GM21786 (cell line): ENCODE data around the gene NGF.

Experiments
- ATAC-seq: cut with Tn5 transposase; IDR thresholded peaks from one replicate; pipeline ENCODE4 v1.9.1; 2021; ENCODE audit not compliant: unreplicated experiment

Gene NGF

DNA sequence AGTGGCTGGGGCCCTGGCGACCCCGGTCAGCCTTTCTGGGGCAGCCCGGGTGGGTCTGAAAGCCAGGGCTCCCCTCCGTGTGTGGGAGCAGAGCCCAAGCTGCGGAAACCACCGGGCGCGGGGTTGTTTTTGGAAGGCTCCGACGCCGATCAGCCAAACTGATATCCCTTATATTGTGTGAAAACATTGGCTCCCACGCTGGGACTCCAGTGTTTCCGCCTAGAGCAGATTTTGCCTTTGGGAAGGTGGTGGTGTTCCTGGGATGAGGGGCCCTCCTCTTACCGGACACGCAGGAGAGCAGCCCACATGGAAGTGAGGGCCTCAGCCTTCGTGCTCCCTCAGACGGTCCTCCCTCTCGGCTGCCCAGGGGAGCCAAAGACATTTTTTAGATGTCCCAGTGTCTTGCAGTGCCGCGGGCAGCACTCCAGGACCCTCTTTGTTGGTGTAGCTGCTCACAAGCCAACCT lies 54.3 kb downstream of the NGF start:
- no peak for ATAC-seq

GRCh38 chr1:115283249-115283648 lies 54.8 kb downstream of the NGF start:
- ATAC-seq: no peak

GRCh38 chr1:115282807-115283208 lies 55.2 kb downstream of the NGF start:
- ATAC-seq: no peak

DNA sequence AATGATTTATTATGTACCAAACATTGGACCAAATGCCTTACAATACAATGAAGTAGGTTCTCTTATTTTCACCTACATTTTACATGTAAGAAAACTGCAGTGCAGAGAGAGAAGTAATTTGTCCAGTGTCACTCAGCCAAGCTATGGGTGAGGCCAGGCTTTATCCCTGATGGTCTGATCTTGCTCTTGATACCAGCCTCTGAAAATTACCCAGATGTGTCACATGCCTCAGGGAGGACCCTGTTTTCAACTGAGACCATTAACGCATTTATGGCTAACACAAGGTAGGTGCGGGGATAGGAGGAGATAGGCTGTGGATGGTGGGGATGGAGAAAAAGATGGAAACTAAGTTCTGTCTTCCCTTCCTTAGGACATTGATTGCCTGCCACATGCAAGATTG lies 56.9 kb downstream of the NGF start:
- no peak for ATAC-seq

- no peak for ATAC-seq
These were observed 58.0 kb downstream of the NGF start for GRCh38 chr1:115280064-115280463.

DNA sequence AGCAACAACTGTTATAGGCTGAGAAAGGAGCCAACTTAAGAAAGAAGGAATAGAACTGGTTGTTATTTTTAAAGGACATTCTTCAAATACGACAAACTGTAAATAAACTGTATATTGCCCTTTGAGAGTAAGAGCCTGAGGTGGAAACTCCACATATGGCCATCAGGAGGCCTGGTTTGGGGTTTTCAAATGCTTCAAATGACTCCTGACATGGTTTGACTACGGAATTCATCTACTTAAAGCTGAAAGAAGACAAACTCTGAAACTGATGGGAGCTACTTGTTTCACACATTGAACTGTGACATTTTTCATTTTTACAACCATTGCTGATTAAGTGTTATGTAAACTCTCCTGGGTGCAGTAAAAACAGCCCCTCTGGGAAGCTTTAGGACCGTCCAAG lies 59.8 kb downstream of the NGF start:
- no peak for ATAC-seq

DNA sequence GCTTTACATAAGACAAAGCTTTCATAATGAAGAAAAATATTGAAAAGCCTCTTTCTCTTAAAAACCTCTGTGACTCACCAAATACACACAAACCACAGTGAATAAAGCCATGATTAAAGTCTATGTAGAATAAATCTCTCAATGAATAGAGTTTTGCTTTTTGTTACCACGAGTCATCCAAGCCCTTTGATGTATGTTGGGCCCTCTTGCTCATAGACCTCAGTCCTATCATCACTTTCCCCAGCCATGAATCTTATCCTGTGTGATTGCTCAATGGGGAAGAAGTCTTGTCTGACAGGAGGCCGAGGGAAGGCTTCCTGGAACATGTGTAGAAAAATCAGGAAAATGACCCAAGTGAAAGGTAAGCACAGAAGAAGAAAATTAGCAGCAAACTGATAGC lies 60.8 kb downstream of the NGF start:
- no peak for ATAC-seq

DNA sequence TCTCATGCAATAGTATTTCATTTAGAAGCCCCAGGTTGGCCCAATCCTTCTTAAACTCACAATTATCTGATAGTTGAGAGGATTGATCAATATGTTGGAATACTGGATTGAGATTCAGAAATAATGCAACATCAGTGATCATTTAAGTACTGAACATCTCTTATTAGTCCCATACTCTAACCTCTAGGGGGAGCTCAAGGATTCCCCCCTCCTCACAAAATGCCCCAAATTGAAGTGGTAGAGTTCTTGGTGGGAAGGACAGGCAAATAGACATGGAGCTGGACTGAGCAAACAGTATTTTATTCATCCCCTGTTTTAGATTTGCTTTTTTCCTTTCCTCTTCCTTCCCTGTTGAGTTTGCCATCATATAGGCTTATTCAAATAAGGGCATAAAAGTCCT lies 62.8 kb downstream of the NGF start:
- no peak for ATAC-seq

DNA sequence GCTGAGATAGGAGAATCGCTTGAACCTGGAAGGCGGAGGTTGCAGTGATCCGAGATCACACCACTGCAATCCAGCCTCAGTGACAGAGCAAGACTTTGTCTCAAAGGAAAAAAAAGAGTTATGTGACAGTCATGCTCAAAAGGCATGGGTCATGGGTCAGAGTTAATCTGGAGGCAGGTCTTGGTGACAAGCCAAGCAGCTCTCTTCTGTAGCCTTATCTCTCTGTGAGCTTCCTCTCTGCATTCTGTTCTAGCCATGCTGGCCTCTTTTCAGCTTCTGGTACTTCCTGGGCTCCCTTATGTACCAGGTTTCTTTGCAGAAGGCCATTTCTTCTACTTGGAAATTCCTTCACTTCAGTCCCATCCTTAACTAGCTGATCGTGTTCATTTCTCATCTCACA lies 63.6 kb downstream of the NGF start:
- no peak for ATAC-seq

GRCh38 chr1:115266729-115267421 lies 71.2 kb downstream of the NGF start:
- no peak for ATAC-seq

- no peak for ATAC-seq
These were observed 73.0 kb downstream of the NGF start for GRCh38 chr1:115265099-115265498.

GRCh38 chr1:115262886-115263285 lies 75.2 kb downstream of the NGF start:
- ATAC-seq: no peak

DNA sequence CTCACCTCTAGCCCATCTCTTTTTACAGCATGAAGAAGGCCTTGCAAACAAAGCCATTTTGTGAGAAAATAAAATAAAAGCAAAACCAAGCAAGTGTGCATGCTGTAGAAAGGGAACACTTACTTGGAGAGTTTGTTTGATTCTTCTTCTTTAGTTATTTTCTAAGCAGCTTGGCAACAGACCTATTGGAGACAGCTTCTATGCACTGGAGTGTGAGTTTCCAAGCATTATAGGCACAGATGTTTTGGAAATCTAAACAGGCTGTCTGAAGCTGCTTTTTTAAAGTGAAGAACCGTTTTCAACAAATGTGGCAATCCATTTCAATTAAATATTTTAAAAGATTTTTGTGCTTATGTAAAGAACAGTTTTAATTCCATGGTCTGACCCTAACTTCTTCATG lies 76.6 kb downstream of the NGF start:
- ATAC-seq: no peak

DNA sequence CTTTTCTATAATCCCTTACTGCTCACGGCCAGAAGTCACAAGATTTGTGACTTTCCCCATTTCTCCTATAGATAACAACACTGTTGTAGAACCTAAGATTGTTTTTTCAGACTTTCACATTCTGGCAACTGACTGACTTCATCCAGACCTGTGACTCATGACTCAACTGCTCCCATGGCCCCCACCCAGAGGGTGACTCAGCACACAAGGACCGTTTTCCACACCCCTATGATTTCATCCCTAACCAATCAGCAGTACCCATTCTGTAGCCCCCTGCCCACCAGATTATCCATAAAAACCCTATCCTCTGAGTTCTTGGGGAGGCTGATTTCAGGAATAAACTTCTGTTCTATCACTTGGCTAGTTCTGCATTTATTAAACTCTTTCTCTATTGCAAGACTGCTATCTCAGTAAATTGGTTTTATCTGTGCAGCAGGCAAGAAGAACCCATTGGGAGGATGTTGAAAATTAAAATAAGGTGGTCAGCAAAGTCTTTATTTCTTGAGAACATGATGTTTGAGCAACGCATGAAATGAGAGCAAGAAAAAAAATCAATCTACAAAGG lies 79.7 kb downstream of the NGF start:
- no peak for ATAC-seq

DNA sequence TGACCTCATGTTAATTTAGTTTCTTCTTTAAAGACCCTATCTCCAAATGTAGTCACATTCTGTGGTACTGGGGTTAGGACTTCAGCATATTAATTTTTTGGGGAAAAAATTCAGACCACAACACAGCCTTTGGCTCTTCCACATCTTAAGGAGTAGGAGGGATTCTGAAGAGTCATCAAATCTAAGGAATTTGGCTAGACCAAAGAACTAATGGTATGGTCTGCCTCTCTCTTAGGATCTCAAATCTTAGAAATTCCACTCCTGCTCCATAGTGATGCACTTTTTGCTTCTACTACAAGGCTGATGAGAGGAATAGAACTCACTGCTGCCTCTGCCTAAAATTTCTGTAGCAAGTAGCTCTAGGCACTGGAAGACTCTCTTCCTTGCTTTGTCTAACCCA lies 80.5 kb downstream of the NGF start:
- no peak for ATAC-seq

DNA sequence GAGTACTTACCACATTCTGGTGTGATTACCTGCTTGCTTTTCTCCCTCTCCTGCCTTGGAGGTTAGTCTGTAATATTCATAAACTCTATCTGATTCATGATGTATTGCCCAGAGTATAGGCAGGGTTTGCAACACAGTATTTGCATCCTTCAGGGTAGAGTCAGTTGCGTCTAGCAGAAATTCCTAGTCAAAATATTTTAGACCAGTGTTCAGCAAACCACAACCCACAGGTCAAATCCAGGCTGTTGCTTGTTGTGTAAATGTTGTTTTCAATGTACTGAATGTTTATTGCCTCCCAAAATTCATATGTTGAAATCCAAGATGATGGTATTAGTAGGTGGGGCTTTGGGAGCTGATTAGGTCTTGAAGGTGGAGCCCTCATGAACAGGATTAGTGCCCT lies 82.9 kb downstream of the NGF start:
- no peak for ATAC-seq

- no peak for ATAC-seq
These were observed 85.5 kb downstream of the NGF start for GRCh38 chr1:115252585-115252984.

GRCh38 chr1:115251856-115252255 lies 86.2 kb downstream of the NGF start:
- no peak for ATAC-seq

DNA sequence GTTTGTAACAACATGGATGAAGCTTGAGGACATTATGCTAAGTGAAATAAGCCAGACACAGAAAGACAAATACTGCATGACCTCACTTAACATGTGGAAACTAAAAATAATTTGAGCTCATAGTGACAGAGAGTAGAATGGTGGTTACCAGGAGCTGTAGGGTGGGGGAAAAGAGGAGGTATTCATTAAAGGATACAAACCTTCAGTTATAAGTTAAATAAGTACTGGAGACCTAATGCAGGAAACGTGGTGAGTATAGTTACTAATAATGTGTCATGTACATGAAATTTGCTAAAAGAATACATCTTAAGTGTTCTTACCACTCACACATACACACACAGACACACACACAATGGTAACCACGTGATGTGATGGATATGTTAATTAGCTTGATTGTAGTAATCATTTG lies 86.7 kb downstream of the NGF start:
- ATAC-seq: no peak

DNA sequence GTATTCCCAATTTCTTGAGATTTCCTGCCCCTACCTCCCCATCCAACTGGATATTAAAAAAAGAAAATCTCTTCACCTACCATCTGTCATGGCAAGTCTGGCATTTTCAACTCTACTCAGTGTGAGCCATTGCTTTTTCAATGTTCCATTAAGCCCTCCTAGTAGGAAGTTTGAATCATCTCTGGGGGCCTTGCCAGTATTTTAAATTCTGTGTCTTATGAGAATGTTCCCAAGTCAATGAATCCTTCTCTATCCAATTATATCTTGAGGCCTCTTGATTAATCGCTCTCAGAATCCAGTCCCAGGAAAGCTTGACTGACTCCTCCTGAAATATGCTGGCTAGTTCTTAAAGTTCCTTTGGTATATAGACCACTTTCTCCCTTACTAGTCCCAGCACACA lies 91.5 kb downstream of the NGF start:
- no peak for ATAC-seq

DNA sequence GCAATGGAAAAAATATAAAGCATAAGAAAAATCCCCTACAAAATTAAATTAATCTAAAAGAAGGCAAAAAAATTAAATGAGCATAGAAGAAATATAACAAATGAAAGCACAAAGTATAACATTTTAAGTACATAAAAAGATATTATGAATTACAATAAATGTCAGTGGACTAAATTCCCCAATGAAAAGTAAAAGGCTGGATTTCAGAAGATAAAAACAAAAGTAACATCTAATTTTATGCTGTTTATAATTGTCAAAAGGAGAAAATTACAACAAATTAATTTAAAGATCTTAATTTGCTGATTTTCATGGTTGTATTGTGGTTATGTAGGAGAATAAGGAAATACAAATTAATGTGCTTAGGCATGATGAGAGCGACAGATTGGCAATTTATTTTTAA lies 92.8 kb downstream of the NGF start:
- no peak for ATAC-seq

GRCh38 chr1:115242543-115242942 lies 95.5 kb downstream of the NGF start:
- ATAC-seq: no peak

GRCh38 chr1:115241309-115241708 lies 96.7 kb downstream of the NGF start:
- no peak for ATAC-seq
